ENCODE data around the gene LENG8. TPM values are rescaled to one million over a fixed set of nuclear protein-coding genes. Genes with fewer than 3 reads are reported as not detected.
A peak's percentile ranks its signal among the peaks of the same experiment; 100 is the strongest.

LENG8 gene
- polyA plus RNA-seq, 3 donors, result 3.6 to 341 (median 5.8) TPM

- H3K4me3 Mint-ChIP-seq, result peak overlapping the region; percentile 9 to 85
- no peak overlapping the region for H3K27ac Mint-ChIP-seq
- no peak overlapping the region for H3K9ac ChIP-seq (ENCODE audit: insufficient read depth, low read length, poor library complexity, severe bottlenecking)
- peaks cover 38 to 82% of the 10 kb centered on the region in 2 donors for H3K27me3 ChIP-seq (ENCODE audit: control insufficient read depth in 2 of 2, insufficient read depth in 2 of 2, low read length in 2 of 2)
- H3K36me3 ChIP-seq (replicated peaks in 1 of 2; ENCODE audit: control insufficient read depth in 1 of 2, insufficient read depth in 2 of 2, low read length in 2 of 2), result no peaks in the 10 kb centered on the region
- H4K20me1 ChIP-seq (ENCODE audit: insufficient read depth, low read length), result peaks cover 5% of the 10 kb centered on the region
- DNase-seq, result peak in 1 of 3 donors; percentile 40
- peaks cover 70 to 87% (median 81%) of the 10 kb centered on the region in 3 donors for H3K27me3 Mint-ChIP-seq (ENCODE audit: low read depth in 3 of 3)
- peaks cover 0 to 3% of the 10 kb centered on the region in 2 donors for H3K36me3 Mint-ChIP-seq
- no peak overlapping the region for H3K4me2 ChIP-seq (replicated peaks; ENCODE audit: extremely low read depth, low read length, poor library complexity, severe bottlenecking)
- peaks cover 0 to 28% (median 11%) of the 10 kb centered on the region in 7 donors for H3K9me3 Mint-ChIP-seq
- H3K4me1 ChIP-seq (ENCODE audit: control insufficient read depth in 1 of 2, insufficient read depth in 2 of 2, low read length in 2 of 2), result peaks cover 10 to 12% of the 10 kb centered on the region in 2 donors
- H3K79me2 ChIP-seq (ENCODE audit: insufficient read depth, low read length), result no peaks in the 10 kb centered on the region
- WGBS (ENCODE audit: insufficient coverage), result under 1% methylated on average over 48 of the region's 60 CpGs
- TF ChIP-seq, protein P1, sequence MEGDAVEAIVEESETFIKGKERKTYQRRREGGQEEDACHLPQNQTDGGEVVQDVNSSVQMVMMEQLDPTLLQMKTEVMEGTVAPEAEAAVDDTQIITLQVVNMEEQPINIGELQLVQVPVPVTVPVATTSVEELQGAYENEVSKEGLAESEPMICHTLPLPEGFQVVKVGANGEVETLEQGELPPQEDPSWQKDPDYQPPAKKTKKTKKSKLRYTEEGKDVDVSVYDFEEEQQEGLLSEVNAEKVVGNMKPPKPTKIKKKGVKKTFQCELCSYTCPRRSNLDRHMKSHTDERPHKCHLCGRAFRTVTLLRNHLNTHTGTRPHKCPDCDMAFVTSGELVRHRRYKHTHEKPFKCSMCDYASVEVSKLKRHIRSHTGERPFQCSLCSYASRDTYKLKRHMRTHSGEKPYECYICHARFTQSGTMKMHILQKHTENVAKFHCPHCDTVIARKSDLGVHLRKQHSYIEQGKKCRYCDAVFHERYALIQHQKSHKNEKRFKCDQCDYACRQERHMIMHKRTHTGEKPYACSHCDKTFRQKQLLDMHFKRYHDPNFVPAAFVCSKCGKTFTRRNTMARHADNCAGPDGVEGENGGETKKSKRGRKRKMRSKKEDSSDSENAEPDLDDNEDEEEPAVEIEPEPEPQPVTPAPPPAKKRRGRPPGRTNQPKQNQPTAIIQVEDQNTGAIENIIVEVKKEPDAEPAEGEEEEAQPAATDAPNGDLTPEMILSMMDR (IDR thresholded peaks at IDR 0.05), result no peak
- H2AFZ ChIP-seq (ENCODE audit: insufficient read depth, low read depth, low read length, poor library complexity, severe bottlenecking), result no peak overlapping the region
- H3K27ac ChIP-seq (ENCODE audit: low read depth in 1 of 2, low read length in 2 of 2), result no peak overlapping the region
- no peak overlapping the region for H3K4me3 ChIP-seq (replicated peaks in 1 of 3; ENCODE audit: low read depth in 2 of 3, low read length in 3 of 3)
- intact Hi-C loops (cut with micrococcal nuclease), result loop anchor here in 1 of 2 donors (10.0 kb wide), 2 partner anchors 124 to 204 kb away; partner anchors contain the start of gene LILRA1
- peaks cover 13% of the 10 kb centered on the region for H3K4me1 Mint-ChIP-seq
- peaks cover 3 to 12% of the 10 kb centered on the region in 2 donors for H3K9me3 ChIP-seq (replicated peaks in 1 of 2; ENCODE audit: control insufficient read depth in 1 of 2, insufficient read depth in 1 of 2, low read length in 2 of 2)
Observed at GRCh38 chr19:54470991-54471782, 22.2 kb downstream of the LENG8 start.

DNA sequence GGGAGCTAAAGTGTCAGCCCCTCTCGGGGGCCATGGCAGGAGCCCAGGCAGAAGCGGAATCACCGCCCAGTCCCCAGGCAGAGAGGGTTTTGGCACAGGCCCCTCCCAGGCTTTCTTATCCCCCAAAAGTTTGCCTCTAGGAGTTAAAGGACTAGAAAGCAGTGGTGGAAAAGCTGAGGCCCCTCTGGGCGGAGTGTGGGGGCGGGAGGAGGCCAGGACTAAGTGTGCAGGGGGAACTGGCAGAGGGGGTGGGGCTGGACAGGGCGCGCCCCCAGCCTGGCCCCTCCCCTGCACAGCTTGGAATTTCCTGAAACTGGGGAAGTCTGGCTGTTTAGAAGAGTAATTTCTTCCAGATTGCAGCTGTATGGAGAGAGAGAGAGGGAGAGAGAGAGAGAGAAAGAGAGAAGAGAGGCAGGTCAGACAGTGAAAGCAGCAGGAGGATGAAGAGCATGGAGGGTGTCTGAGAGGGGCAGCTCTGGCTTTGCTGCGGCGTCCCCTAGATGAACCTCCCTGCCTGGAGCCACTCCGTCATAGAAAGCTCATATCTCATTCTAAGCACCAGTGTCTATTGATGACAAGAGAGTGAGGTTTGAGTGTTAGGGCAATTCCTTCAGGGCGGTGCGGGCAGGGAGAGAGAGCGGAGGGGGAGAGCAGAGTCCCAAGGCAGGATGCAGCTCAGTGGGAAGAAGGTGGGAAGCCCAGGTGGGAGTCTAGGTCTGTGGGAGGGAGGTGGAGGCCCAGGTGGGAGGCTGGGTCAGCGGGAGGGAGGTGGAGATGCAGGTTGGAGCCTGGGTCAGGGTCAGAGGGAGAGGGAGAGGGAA lies 24.3 kb downstream of the LENG8 start, which contains the start of gene CDC42EP5:
Gene CDC42EP5, minus strand, starts transcription at position 226 of the 821 bp plus-strand sequence. CDS start 7,749 bp downstream, outside the sequence.
- Mint-ChIP-seq H3K9me3 (peaks cover 0 to 30% (median 16%) of the 10 kb centered on the region in 7 donors), H3K27ac (peak within 1 kb of the TSS in 1 of 7 donors; percentile 18), H3K4me1 (peaks cover 13% of the 10 kb centered on the region), H3K27me3 (ENCODE audit: low read depth in 3 of 3) (peaks cover 84 to 91% (median 88%) of the 10 kb centered on the region in 3 donors), H3K36me3 (peaks cover 0 to 3% of the 10 kb centered on the region in 2 donors), H3K4me3 (peak within 1 kb of the TSS in 1 of 2 donors; percentile 86)
- H3K79me2 ChIP-seq (ENCODE audit: insufficient read depth, low read length), result no peaks in the 10 kb centered on the region
- 18% methylated on average over 9 of the region's 14 CpGs for WGBS (ENCODE audit: insufficient coverage)
- intact Hi-C loops (cut with micrococcal nuclease), result loop anchor here in 1 of 2 donors (10.0 kb wide), 2 partner anchors 122 to 202 kb away; partner anchors contain the start of gene LILRA1
- H3K4me3 ChIP-seq (replicated peaks in 1 of 3; ENCODE audit: low read depth in 2 of 3, low read length in 3 of 3), result no peak within 1 kb of the TSS
- no peak within 1 kb of the TSS for H3K9ac ChIP-seq (ENCODE audit: insufficient read depth, low read length, poor library complexity, severe bottlenecking)
- no peak within 1 kb of the TSS for H3K27ac ChIP-seq (ENCODE audit: low read depth in 1 of 2, low read length in 2 of 2)
- H3K36me3 ChIP-seq (replicated peaks in 1 of 2; ENCODE audit: control insufficient read depth in 1 of 2, insufficient read depth in 2 of 2, low read length in 2 of 2), result no peaks in the 10 kb centered on the region
- TF ChIP-seq, protein P1 (IDR thresholded peaks at IDR 0.05), result no peak
- H4K20me1 ChIP-seq (ENCODE audit: insufficient read depth, low read length), result peaks cover 5% of the 10 kb centered on the region
- peak in 1 of 3 donors; percentile 59 for DNase-seq
- no peak within 1 kb of the TSS for H2AFZ ChIP-seq (ENCODE audit: insufficient read depth, low read depth, low read length, poor library complexity, severe bottlenecking)
- H3K27me3 ChIP-seq (ENCODE audit: control insufficient read depth in 2 of 2, insufficient read depth in 2 of 2, low read length in 2 of 2), result peaks cover 53 to 89% of the 10 kb centered on the region in 2 donors
- H3K4me1 ChIP-seq (ENCODE audit: control insufficient read depth in 1 of 2, insufficient read depth in 2 of 2, low read length in 2 of 2), result peaks cover 10 to 12% of the 10 kb centered on the region in 2 donors
- H3K9me3 ChIP-seq (replicated peaks in 1 of 2; ENCODE audit: control insufficient read depth in 1 of 2, insufficient read depth in 1 of 2, low read length in 2 of 2), result peaks cover 3 to 21% of the 10 kb centered on the region in 2 donors
- no peak within 1 kb of the TSS for H3K4me2 ChIP-seq (replicated peaks; ENCODE audit: extremely low read depth, low read length, poor library complexity, severe bottlenecking)

Data from CD14-positive monocyte (primary cell).